ENCODE measurements around the gene SEMA6B. TPM values are rescaled to one million over a fixed set of nuclear protein-coding genes. Genes with fewer than 3 reads are reported as not detected.

SEMA6B gene
- polyA plus RNA-seq, 1 of the 3 experiments (the other 2 are of a cell fraction), result 3.7 TPM

- TF ChIP-seq TAF1 (IDR thresholded peaks at IDR 0.05; ENCODE audit: borderline replicate concordance, low read depth, low read length) (no peak), SMC3 (IDR thresholded peaks at IDR 0.05; ENCODE audit: low read depth, low read length) (no peak), CHD2 (IDR thresholded peaks at IDR 0.05; ENCODE audit: low read length, partially characterized antibody) (no peak), EP300 (IDR thresholded peaks at IDR 0.05; ENCODE audit: borderline replicate concordance in 1 of 2, low read depth in 1 of 2, low read length in 1 of 2) (peak in 1 of 2 experiments; percentile 48; a peak in 1 of 4 replicates), GABPA (IDR thresholded peaks at IDR 0.05; ENCODE audit: low read depth) (no peak), TCF12 (IDR thresholded peaks at IDR 0.05) (no peak), MAX (IDR thresholded peaks at IDR 0.05; ENCODE audit: low read depth) (no peak), ZBTB33 (IDR thresholded peaks at IDR 0.05; ENCODE audit: borderline replicate concordance, low read depth) (no peak), MXI1 (IDR thresholded peaks at IDR 0.05; ENCODE audit: low read depth, low read length) (peak; percentile 53), NRF1 (IDR thresholded peaks at IDR 0.05; ENCODE audit: low read depth, low read length) (peak; percentile 49; the same call in 1 of the 2 replicates), NFIC (IDR thresholded peaks at IDR 0.05; ENCODE audit: borderline replicate concordance) (no peak), USF1 (IDR thresholded peaks at IDR 0.05; ENCODE audit: borderline replicate concordance, low read depth) (peak; percentile 86), RAD21 (IDR thresholded peaks at IDR 0.05; ENCODE audit: low read length) (no peak), RCOR1 (IDR thresholded peaks at IDR 0.05; ENCODE audit: low read length) (peak; percentile 85), REST (IDR thresholded peaks at IDR 0.05; ENCODE audit: low read depth, low read length) (no peak), RXRA (IDR thresholded peaks at IDR 0.05; ENCODE audit: borderline replicate concordance, low read depth) (no peak), FOXM1 (IDR thresholded peaks at IDR 0.05; ENCODE audit: low read depth) (no peak), RFX5 (IDR thresholded peaks at IDR 0.05; ENCODE audit: low read length) (no peak), MEF2A (IDR thresholded peaks at IDR 0.05; ENCODE audit: borderline replicate concordance, low read depth) (no peak), GATA2 (CRISPR knock-in tag; IDR thresholded peaks at IDR 0.05) (0 out of 2 replicates have a peak, but pooled peaks have one; percentile 12)
- TF ChIP-seq, protein P1, sequence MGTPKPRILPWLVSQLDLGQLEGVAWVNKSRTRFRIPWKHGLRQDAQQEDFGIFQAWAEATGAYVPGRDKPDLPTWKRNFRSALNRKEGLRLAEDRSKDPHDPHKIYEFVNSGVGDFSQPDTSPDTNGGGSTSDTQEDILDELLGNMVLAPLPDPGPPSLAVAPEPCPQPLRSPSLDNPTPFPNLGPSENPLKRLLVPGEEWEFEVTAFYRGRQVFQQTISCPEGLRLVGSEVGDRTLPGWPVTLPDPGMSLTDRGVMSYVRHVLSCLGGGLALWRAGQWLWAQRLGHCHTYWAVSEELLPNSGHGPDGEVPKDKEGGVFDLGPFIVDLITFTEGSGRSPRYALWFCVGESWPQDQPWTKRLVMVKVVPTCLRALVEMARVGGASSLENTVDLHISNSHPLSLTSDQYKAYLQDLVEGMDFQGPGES (IDR thresholded peaks at IDR 0.05; ENCODE audit: low read depth, low read length), result no peak
- TF ChIP-seq, protein P2, sequence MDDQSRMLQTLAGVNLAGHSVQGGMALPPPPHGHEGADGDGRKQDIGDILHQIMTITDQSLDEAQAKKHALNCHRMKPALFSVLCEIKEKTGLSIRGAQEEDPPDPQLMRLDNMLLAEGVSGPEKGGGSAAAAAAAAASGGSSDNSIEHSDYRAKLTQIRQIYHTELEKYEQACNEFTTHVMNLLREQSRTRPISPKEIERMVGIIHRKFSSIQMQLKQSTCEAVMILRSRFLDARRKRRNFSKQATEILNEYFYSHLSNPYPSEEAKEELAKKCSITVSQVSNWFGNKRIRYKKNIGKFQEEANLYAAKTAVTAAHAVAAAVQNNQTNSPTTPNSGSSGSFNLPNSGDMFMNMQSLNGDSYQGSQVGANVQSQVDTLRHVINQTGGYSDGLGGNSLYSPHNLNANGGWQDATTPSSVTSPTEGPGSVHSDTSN (IDR thresholded peaks at IDR 0.05), result no peak
- Histone ChIP-seq H3K9me2 (no peaks in the 10 kb centered on the region), H3K9ac (no peak overlapping the region), H2AFZ (ENCODE audit: low read depth) (no peak overlapping the region; the same call in 1 of the 2 replicates), H3K27ac (ENCODE audit: low read depth in 2 of 2, low read length in 1 of 2) (no peak overlapping the region), H3K9me3 (no peaks in the 10 kb centered on the region), H4K20me1 (ENCODE audit: insufficient read depth) (no peaks in the 10 kb centered on the region), H3K27me3 (ENCODE audit: insufficient read depth) (peaks cover 27% of the 10 kb centered on the region; the same call in 1 of the 2 replicates), H3K79me2 (ENCODE audit: insufficient read depth) (no peaks in the 10 kb centered on the region), H3K4me2 (peak overlapping the region; percentile 50; the same call in 1 of the 2 replicates), H3F3A (replicated peaks; ENCODE audit: insufficient read depth) (peaks cover 7% of the 10 kb centered on the region), H3K4me1 (ENCODE audit: control insufficient read depth in 1 of 2, insufficient read depth in 2 of 2, low read depth in 1 of 2, low read length in 1 of 2) (peaks cover 0 to 2% of the 10 kb centered on the region in 2 experiments; a peak in 1 of 4 replicates), H3K36me3 (replicated peaks in 1 of 2; ENCODE audit: control insufficient read depth in 1 of 2, insufficient read depth in 2 of 2, low read length in 1 of 2) (no peaks in the 10 kb centered on the region), H3K4me3 (ENCODE audit: low read depth in 2 of 2, low read length in 1 of 2) (no peak overlapping the region; a peak in 1 of 4 replicates)
- DNase-seq, result peak; percentile 89
- ChIA-PET POLR2A (interaction anchor here (0.7 to 0.9 kb wide), 2 partner anchors 10 to 13 kb away, joined by 3 read pairs; no protein-coding TSS in a partner anchor), CTCF (interaction anchor here (0.7 to 3.8 kb wide), 9 partner anchors 11 to 40 kb away, joined by 3 to 20 read pairs (median 4); no protein-coding TSS in a partner anchor)
- 16% methylated on average over 27 of the region's 35 CpGs for WGBS (ENCODE audit: low lambda C conversion rate)
These were observed 47.6 kb upstream of the SEMA6B start for GRCh38 chr19:4606921-4607678.
